Epithelial cell of esophagus (primary cell): Measurements from ENCODE around the gene EXOC1.
"Not testable (repeated sequence)": the region's sequence is repeated elsewhere in the genome, so short reads cannot be mapped to it uniquely, and the experiment has no call there.

ENCODE experiments used
- DNase-seq: peaks from one replicate; pipeline ENCODE4 v3.0.0; 2010; ENCODE audit warnings: low read depth
- H3K4me3 ChIP-seq: 2 replicates; pipeline ENCODE4 v1.5.1; 2011; ENCODE audit warnings: mild to moderate bottlenecking, low read length, control low read depth
- TF ChIP-seq, protein P1 (sequence below): IDR thresholded peaks from 2 replicates; pipeline ENCODE4 v1.5.1; 2011; ENCODE audit warnings: low read depth, mild to moderate bottlenecking, low read length, control low read depth, inconsistent platforms; ENCODE audit not compliant: insufficient read depth; ENCODE audit errors: missing control alignments

The EXOC1 gene

DNA sequence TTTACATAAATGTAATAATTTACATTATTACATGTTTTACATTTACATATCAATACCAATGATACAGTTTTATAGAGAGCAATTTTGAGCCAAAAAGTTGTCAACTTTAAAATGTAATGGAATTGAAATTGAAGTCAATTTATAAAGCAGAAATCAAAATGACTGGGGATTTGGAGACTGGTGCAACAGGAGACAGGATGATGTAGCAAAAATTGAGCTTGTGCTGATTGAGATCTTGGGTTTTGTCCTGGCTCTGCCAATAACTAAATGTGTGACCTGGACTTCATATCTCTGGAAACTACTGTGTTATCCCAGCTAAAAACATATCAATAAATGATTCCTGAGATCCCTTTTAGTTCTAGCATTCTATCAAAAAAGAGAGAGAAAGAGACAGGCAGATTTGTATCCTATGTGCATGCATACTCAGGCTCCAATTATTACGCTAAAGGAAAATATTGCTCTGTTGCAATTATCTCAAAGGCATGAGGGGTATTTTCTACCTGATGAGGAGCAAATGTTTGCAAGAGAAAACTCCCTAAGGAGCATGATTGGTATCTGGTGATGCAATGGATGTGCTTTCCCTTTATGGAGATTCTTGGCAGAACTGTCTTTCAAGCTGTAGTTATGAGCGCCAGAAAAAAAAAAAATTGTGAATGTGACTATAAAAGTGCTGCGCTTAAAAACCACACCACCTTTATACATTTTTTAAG, 19.2 kb upstream of the EXOC1 start:
- no peak overlapping the region for H3K4me3 ChIP-seq
- TF ChIP-seq, protein P1, sequence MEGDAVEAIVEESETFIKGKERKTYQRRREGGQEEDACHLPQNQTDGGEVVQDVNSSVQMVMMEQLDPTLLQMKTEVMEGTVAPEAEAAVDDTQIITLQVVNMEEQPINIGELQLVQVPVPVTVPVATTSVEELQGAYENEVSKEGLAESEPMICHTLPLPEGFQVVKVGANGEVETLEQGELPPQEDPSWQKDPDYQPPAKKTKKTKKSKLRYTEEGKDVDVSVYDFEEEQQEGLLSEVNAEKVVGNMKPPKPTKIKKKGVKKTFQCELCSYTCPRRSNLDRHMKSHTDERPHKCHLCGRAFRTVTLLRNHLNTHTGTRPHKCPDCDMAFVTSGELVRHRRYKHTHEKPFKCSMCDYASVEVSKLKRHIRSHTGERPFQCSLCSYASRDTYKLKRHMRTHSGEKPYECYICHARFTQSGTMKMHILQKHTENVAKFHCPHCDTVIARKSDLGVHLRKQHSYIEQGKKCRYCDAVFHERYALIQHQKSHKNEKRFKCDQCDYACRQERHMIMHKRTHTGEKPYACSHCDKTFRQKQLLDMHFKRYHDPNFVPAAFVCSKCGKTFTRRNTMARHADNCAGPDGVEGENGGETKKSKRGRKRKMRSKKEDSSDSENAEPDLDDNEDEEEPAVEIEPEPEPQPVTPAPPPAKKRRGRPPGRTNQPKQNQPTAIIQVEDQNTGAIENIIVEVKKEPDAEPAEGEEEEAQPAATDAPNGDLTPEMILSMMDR: no peak
- no peak for DNase-seq

DNA sequence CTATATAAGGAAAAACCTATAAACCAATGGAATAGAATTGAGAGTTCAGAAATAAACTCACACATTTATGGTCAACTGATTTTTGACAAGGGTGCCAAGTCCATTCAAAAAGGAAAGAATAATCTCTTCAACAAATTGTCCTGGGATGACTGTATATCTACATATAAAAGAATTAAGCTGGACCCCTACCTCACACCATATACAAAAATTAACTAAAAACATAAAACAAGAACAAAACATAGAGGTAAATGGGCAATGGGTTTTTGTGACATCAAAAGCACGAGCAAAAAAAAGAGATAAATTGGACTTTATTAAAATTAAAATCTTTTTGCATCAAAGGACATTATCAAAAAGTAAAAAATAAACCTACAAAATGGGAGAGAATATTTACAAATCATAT, 15.5 kb upstream of the EXOC1 start:
- no peak overlapping the region for H3K4me3 ChIP-seq
- TF ChIP-seq, protein P1: no peak
- DNase-seq: no peak

DNA sequence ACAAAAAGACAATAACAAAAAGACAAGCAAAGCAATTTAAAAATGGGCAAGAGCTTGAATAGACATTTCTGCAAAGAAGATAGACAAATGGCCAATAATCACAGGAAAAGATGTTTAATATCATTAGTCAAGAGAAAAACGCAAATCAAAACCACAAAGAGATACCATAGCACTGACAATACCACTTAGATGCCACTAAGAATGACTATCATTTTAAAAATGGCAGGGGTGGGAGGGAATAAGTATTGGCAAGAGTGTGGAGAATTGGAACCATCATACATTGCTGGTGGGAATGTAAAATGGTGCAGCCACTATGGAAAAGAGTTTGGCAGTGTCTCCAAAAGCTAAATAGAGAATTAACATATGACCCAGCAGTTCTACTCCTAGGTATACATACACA, 15.1 kb upstream of the EXOC1 start:
- TF ChIP-seq, protein P1: no peak
- no peak for DNase-seq

DNA sequence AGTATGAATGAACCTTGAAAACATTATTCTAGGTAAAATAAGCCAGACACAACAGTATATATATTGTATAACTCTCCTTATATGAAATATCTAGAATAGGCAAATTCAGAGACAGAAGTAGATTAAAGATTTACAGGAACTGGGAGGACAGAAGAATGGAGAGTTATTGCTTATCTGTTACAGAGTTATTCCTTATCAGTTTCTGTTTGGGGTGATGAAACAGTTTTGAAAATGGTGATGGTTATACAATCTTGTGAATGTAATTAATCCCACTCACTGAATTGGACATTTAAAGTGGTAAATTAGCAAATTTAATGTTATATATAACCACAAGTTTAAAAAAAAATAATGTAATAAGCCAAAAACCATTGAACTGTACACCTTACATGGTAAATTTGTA, 14.5 kb upstream of the EXOC1 start:
- no peak overlapping the region for H3K4me3 ChIP-seq
- TF ChIP-seq, protein P1: no peak
- no peak for DNase-seq

More for the DNA sequence above, 15.1 kb upstream of the EXOC1 start:
- no peak overlapping the region for H3K4me3 ChIP-seq

DNA sequence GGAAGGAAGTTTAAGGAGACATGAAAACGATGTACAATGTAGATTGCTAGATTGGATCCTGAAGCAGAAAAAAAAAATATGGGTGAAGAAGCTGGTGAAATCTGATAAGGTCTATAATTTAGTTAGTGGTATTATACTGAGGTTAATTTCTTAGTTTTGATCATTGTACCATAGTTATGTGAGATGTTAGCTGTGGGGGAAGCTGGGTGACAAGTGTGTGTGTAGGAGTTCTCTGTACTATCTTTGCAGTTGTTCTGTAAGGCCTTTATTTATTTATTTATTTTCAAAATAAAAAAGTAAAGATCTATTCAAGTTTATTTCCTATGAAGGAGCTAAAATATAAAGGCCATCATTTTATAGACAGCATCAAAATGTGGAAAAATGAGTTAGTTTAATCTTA, 12.5 kb upstream of the EXOC1 start:
- DNase-seq: no peak
- H3K4me3 ChIP-seq: no peak overlapping the region
- TF ChIP-seq, protein P1: no peak

DNA sequence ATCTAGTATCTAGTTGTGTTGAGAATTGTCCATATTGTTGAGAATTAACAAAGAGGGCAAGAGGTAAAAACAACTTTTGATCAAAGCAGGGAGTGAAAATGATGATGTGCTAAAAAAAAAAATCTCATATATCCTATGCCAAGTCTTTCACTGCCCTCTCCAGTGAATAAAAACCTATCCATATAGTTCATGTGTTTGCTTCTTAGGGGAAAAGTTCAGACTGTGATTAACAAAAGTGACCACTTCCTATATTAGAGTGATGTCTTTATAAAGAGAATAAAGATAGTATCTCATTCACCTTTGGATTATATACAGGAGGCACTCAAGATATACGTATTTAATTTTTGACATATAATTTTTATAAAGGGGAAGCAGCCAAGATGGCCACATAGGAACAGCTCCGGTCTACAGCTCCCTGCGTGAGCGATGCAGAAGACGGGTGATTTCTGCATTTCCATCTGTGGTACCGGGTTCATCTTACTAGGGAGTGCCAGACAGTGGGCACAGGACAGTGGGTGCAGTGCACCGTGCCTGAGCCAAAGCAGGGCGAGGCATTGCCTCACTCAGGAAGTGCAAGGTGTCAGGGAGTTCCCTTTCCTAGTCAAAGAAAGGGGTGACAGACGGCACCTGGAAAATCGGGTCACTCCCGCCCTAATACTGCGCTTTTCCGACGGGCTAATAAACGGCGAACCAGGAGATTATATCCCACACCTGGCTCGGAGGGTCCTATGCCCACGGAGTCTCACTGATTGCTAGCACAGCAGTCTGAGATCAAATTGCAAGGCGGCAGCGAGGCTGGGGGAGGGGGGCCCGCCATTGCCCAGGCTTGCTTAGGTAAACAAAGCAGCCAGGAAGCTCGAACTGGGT, 11.8 kb upstream of the EXOC1 start:
- H3K4me3 ChIP-seq, DNase-seq: not testable (repeated sequence)

- DNase-seq, H3K4me3 ChIP-seq: not testable (repeated sequence)
Observed at GRCh38 chr4:55842312-55842711, 11.1 kb upstream of the EXOC1 start.

- DNase-seq: no peak
- TF ChIP-seq, protein P1: no peak
- H3K4me3 ChIP-seq: no peak overlapping the region
Observed at GRCh38 chr4:55849724-55850123, 3.7 kb upstream of the EXOC1 start.
